ENCODE measurements around the gene TBX3.
"Not testable (repeated sequence)": the region's sequence is repeated elsewhere in the genome, so short reads cannot be mapped to it uniquely, and the experiment has no call there.

Gene TBX3

GRCh38 chr12:114684098-114684869 lies at the start of gene TBX3:
TBX3 (minus strand) TSS chr12:114684175; CDS start chr12:114683200, 975 bp downstream.
- peak; percentile 99 for DNase-seq (ENCODE audit: low spot score)

DNA sequence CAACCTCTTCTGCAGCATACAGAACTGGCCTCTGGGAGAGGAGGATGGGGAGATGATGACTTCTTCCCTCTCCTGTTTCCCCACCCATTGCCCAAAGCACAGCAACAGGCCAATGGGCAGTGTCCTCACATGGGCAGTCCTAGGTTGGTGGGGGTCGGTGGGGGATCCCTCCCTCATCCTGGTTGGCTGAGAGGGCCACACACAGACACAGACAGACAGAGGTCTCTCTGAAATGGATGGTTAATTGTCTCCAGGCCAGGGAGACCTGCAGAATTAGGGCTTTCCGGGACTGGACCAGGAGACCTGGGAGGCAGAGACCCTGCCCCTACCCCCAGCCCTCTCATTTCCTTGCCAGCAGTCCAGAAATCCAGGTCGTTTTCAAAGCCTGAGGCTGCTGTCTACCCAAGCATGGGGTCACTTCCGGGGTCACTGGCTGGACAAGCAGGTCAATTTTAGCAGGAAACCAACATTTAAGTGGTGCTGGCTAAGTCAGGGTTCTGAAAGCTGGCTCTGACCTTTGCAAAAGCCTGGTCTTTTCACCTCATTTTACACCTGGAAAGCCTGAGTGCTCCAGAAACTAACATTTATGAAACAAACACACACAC lies 48.6 kb upstream of the TBX3 start:
- no peak for DNase-seq (ENCODE audit: low spot score)

GRCh38 chr12:114729731-114730130 lies 45.8 kb upstream of the TBX3 start:
- no peak for DNase-seq (ENCODE audit: low spot score)

- no peak for DNase-seq (ENCODE audit: low spot score)
Observed at GRCh38 chr12:114726092-114726710, 42.2 kb upstream of the TBX3 start.

DNA sequence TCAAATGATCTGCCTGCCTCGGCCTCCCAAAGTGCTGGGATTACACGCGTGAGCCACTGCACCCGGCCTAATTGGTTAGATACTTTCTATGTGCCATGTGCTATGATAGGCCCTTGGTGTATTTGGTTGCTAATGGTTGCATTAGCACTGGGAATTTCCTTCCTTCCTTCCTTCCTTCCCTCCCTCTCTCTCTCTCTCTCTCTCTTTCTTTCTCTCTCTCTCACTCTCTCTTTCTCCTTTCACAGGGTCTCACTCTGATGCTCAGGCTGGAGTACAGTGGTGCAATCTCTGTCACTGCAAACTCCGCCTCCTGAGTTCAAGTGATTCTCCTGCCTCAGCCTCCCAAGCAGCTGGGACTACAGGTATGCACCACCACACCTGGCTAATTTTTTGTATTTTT lies 38.2 kb upstream of the TBX3 start:
- not testable (repeated sequence) for DNase-seq (ENCODE audit: low spot score)

DNA sequence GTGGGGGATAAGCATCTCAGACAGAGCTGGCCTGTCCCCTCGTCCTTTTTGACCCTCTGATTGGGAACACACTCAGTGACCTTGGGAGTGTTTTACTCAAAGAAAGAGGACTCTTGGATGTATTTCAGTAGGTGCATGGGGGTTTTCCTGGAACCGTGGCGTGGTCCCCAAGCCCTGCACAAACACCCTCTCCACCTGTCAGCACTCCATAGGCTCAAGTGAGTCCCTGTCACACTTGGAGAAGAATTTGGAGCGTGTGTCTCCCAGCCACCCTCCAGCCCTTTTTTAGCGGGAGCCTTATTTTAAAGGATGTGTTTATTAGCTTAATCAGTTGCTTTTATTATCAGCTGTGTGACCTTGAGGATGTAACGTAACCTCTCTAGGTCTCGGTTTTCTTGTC lies 37.3 kb upstream of the TBX3 start:
- no peak for DNase-seq (ENCODE audit: low spot score)

GRCh38 chr12:114713466-114714215 lies 29.7 kb upstream of the TBX3 start:
- DNase-seq (ENCODE audit: low spot score) = no peak

GRCh38 chr12:114711689-114712152 lies 27.7 kb upstream of the TBX3 start:
- no peak for DNase-seq (ENCODE audit: low spot score)

- DNase-seq (ENCODE audit: low spot score) = no peak
Observed at GRCh38 chr12:114710151-114710550, 26.2 kb upstream of the TBX3 start.

- no peak for DNase-seq (ENCODE audit: low spot score)
Observed at GRCh38 chr12:114709112-114709511, 25.1 kb upstream of the TBX3 start.

- not testable (repeated sequence) for DNase-seq (ENCODE audit: low spot score)
Observed at GRCh38 chr12:114708598-114708997, 24.6 kb upstream of the TBX3 start.

GRCh38 chr12:114704096-114704495 lies 20.1 kb upstream of the TBX3 start:
- DNase-seq (ENCODE audit: low spot score) = no peak

GRCh38 chr12:114703060-114703493 lies 19.1 kb upstream of the TBX3 start:
- DNase-seq (ENCODE audit: low spot score) = no peak

DNA sequence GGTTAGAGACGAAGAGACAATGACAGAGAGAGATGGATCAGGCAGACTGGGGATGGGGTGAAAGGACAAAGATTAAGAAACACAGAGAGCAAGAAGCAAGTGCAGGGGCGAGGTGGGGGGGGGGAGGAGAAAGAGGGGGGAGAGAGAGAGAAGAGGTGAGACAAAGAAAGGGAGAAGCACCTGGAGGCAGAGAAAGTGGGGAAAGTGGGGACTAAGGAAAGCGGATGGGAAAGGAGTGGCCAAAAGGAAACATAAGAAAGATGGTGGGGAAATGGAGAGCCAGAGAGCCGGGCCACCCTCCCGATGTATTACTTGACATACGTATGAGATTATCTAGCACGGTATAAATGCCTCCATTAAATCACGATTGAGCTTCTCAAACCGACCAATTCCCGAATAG lies 18.5 kb upstream of the TBX3 start:
- no peak for DNase-seq (ENCODE audit: low spot score)

- DNase-seq (ENCODE audit: low spot score) = no peak
Observed at GRCh38 chr12:114701553-114701952, 17.6 kb upstream of the TBX3 start.

DNA sequence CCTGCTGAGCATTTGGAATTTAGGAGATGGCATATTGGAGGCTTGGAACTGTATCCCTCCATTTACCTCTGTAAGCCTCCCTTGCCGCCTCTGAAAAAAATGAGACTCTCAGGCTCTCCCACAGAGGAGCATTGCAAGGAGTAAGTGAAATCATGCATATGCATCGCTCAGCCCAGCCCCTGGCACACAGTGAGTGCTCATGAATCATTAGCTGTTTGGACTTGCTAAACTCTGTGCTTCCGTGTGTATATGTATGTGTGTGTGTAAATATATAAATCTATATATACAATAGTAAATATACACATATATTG lies 17.1 kb upstream of the TBX3 start:
- no peak for DNase-seq (ENCODE audit: low spot score)

- no peak for DNase-seq (ENCODE audit: low spot score)
Observed at GRCh38 chr12:114700392-114701103, 16.6 kb upstream of the TBX3 start.

- DNase-seq (ENCODE audit: low spot score) = no peak
Observed at GRCh38 chr12:114698566-114699163, 14.7 kb upstream of the TBX3 start.

- no peak for DNase-seq (ENCODE audit: low spot score)
Observed at GRCh38 chr12:114697741-114698565, 14.0 kb upstream of the TBX3 start.

DNA sequence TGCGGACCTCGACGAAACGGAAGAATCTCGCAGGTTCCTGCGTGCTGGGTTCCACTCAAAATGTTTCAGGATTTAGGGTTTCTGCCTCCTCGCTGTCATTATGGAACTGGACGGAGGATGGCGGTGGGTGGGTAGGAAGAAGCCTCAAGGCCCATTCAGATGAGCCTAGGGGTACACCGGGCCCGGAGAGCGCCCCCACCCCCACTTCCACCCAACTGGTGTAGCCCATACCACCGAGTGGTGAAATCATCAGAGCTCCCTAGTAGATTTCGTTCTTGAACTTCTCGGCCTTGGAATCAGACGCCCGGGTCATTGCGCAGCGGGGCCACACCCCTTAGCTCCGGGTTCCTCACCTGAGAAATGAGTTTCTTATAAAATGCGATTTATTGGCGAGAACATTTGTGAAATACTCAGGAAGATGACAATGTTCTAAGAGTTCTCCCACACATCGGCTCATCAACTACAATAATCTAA lies 13.3 kb upstream of the TBX3 start:
- no peak for DNase-seq (ENCODE audit: low spot score)

All from SW480 (cell line).